ES-I3 (cell line): ENCODE measurements around the gene TMEM86A.
"Not testable (repeated sequence)": the region's sequence is repeated elsewhere in the genome, so short reads cannot be mapped to it uniquely, and the experiment has no call there.

Experiments used
- H3K36me3 ChIP-seq: 2 replicates; pipeline ENCODE4 v1.6.1; 2013; ENCODE audit warnings: mild to moderate bottlenecking, low read length, control low read depth, moderate library complexity; ENCODE audit not compliant: insufficient read depth
- H3K4me1 ChIP-seq: 2 replicates; pipeline ENCODE4 v1.6.1; 2013; ENCODE audit warnings: mild to moderate bottlenecking, control low read depth, low read length; ENCODE audit not compliant: insufficient read depth
- H3K9ac ChIP-seq: 2 replicates; pipeline ENCODE4 v1.6.1; 2013; ENCODE audit warnings: low read depth, mild to moderate bottlenecking, low read length, moderate library complexity
- H3K9me3 ChIP-seq: 2 replicates; pipeline ENCODE4 v1.6.1; 2013; ENCODE audit warnings: mild to moderate bottlenecking, low read length, moderate library complexity; ENCODE audit not compliant: control insufficient read depth, insufficient read depth

TMEM86A gene

GRCh38 chr11:18684267-18684666 is 14.3 kb upstream of the TMEM86A start:
- Histone ChIP-seq H3K36me3 (no peaks in the 10 kb centered on the region), H3K9ac (no peak overlapping the region), H3K9me3 (no peaks in the 10 kb centered on the region), H3K4me1 (no peaks in the 10 kb centered on the region)

DNA sequence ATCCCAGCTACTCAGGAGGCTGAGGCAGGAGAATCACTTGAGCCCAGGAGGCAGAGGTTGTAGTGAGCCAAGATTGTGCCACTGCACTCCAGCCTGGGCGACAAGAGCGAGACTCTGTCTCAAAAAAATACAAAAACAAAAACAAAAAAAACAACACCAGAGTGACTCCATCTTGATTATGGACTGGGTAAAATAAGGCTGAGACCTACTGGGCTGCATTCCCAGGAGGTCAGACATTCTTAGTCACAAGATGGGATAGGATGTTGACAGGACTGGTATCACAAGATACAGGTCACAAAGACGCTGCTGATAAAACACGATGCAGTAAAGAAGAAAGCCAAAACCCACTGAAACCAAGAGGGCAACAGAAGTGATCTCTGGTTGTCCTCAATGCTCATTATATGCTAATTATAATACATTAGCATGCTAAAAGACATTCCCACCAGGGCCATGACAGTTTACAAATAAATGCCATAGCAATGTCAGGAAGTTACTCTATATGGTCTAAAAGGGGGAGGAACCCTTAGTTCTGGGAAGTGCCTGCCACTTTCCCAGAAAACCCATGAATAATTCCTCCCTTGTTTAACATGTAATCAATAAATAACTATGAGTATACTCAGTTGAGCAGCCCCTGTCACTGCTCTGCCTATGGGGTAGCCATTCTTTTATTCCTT is 7.0 kb upstream of the TMEM86A start:
- not testable (repeated sequence) for H3K9ac ChIP-seq, H3K4me1 ChIP-seq, H3K36me3 ChIP-seq, H3K9me3 ChIP-seq

DNA sequence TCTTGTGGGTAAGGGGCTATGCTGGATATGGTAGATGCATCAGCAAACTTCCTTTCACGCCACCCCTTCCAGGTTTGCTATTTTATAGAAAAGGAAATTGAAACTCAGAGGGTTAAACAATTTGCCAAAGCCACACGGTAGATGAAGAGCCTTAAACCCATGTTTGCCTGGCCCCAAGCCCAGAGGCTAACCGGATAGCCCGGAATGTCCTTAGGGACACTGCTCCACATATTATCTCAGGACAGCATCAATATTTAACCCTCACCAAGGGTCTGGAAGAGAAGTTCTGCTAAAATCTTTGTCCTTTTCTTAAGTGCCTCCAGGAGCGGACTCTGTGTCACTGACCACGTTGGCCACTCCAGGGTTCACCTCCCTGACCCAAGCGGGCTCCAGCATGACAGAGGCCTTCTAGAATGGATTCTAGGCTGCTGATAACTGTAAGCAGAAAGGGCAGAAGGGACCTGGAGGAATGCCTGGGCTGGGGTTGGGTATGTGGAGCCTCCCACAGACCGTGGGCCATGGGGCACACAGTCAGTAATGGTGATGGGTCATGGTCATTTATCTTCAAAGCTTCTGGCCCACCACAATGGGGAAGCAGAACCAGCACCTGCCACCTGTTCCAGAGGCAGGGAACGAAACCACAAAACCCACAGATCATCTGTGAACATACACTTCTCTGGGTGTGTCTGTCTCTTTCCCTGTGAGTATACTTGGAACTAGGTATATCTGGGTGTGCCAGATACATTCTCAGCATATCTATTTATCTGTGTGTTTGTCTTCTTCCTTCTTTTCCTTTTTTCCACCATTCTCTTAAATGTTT is 5.4 kb upstream of the TMEM86A start:
- H3K4me1 ChIP-seq, result peaks cover 4% of the 10 kb centered on the region; the same call in 1 of the 2 replicates
- H3K9me3 ChIP-seq, result no peaks in the 10 kb centered on the region
- H3K9ac ChIP-seq, result no peak overlapping the region
- no peaks in the 10 kb centered on the region for H3K36me3 ChIP-seq

DNA sequence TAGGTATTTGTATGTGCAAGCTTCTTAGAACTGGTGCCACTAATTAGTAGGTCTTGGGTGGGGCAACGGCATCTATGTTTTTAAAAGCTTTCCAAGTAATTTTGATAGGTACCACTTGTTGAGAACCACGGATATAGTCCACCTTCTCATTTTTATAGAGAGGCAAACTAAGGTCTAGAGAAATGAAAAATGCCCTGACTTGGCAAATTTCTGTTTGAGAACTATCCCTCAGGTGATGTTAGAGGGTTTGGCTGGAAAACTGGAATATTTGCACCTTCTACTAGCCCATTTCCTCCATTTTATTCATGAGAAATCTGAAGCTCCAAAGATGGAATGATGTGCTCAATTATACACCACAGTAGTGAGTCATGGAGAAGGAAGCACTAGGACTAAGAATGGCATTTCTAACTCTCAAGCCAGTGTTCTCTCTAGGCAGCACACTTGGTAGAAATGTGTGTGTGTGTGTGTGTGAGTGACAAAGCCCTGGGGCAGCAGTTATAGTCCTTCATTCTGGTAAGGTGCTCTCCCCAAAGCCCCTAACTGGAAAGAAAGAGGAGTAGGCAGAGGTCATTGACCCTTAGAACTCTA is 1.8 kb upstream of the TMEM86A start:
- H3K9me3 ChIP-seq, result no peaks in the 10 kb centered on the region
- no peaks in the 10 kb centered on the region for H3K36me3 ChIP-seq
- H3K4me1 ChIP-seq, result peaks cover under 1% of the 10 kb centered on the region
- H3K9ac ChIP-seq, result no peak overlapping the region

GRCh38 chr11:18697576-18697975 is 1.0 kb upstream of the TMEM86A start:
- Histone ChIP-seq H3K9me3 (no peaks in the 10 kb centered on the region), H3K4me1 (no peaks in the 10 kb centered on the region; the same call in 1 of the 2 replicates), H3K9ac (no peak overlapping the region), H3K36me3 (no peaks in the 10 kb centered on the region)

GRCh38 chr11:18699269-18699596 is 654 bp downstream of the TMEM86A start:
- Histone ChIP-seq H3K36me3 (no peaks in the 10 kb centered on the region), H3K9ac (peak overlapping the region; percentile 35; the same call in 1 of the 2 replicates), H3K4me1 (no peaks in the 10 kb centered on the region; the same call in 1 of the 2 replicates), H3K9me3 (no peaks in the 10 kb centered on the region)

DNA sequence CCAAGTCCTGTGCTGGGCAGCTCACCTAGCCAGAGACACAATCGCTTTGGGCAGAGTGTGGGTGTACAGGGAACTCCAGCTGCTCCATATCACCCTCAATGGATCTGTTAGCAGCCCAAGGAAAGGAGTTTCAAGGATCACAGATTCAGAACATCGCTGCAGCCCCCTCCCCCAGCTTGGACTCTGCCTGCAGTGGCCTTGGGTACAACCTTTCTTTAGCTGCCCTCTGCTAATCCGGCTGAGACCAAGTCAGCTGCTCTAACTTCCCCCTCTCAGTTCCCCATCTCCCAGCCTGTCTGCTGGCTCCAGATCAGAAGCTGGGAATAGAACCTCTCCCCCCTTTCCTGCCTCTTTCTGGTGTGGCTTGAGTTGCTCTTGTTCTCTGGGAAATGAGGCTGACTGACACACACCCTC is 1.3 kb downstream of the TMEM86A start:
- Histone ChIP-seq H3K4me1 (no peaks in the 10 kb centered on the region; the same call in 1 of the 2 replicates), H3K9ac (peak overlapping the region; percentile 35; the same call in 1 of the 2 replicates), H3K36me3 (no peaks in the 10 kb centered on the region), H3K9me3 (no peaks in the 10 kb centered on the region)

GRCh38 chr11:18700375-18700774 is 1.8 kb downstream of the TMEM86A start:
- no peak overlapping the region for H3K9ac ChIP-seq
- no peaks in the 10 kb centered on the region for H3K36me3 ChIP-seq
- H3K4me1 ChIP-seq, result no peaks in the 10 kb centered on the region; the same call in 1 of the 2 replicates
- H3K9me3 ChIP-seq, result no peaks in the 10 kb centered on the region

- H3K4me1 ChIP-seq, result no peaks in the 10 kb centered on the region; the same call in 1 of the 2 replicates
- H3K9me3 ChIP-seq, result no peaks in the 10 kb centered on the region
- H3K36me3 ChIP-seq, result no peaks in the 10 kb centered on the region
- H3K9ac ChIP-seq, result no peak overlapping the region
Observed at GRCh38 chr11:18700872-18701271, 2.3 kb downstream of the TMEM86A start.

- Histone ChIP-seq H3K36me3 (no peaks in the 10 kb centered on the region), H3K9ac (no peak overlapping the region), H3K9me3 (no peaks in the 10 kb centered on the region), H3K4me1 (no peaks in the 10 kb centered on the region; the same call in 1 of the 2 replicates)
Observed at GRCh38 chr11:18701614-18702216, 3.1 kb downstream of the TMEM86A start.

- Histone ChIP-seq H3K4me1 (no peaks in the 10 kb centered on the region; the same call in 1 of the 2 replicates), H3K36me3 (no peaks in the 10 kb centered on the region)
Observed at GRCh38 chr11:18703001-18703763, 4.6 kb downstream of the TMEM86A start.

GRCh38 chr11:18704045-18704645 is 5.6 kb downstream of the TMEM86A start:
- Histone ChIP-seq H3K9me3 (no peaks in the 10 kb centered on the region), H3K9ac (no peak overlapping the region), H3K36me3 (no peaks in the 10 kb centered on the region), H3K4me1 (no peaks in the 10 kb centered on the region; the same call in 1 of the 2 replicates)

More at GRCh38 chr11:18703001-18703763, 4.6 kb downstream of the TMEM86A start:
- no peak overlapping the region for H3K9ac ChIP-seq
- H3K9me3 ChIP-seq, result no peaks in the 10 kb centered on the region

DNA sequence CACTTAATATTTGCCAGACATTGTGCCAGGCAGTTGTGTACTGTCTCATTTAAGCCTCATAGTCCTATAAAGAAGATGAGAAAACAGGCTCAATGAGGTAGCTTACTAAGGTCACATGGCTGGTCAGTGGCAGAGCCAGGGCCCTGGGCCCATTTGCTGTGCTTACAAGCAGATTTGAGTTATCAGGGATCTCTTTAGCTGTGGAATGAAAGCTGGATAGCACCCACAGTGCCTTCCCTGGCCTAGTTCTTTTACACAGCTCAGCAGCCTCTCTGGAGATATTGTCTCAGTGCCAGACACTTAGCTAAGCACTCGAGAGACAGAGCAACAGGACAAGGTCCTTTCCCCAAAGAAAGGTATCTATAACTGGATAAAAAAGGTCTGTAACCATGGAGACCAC is 6.1 kb downstream of the TMEM86A start:
- no peaks in the 10 kb centered on the region; the same call in 1 of the 2 replicates for H3K4me1 ChIP-seq
- H3K9ac ChIP-seq, result no peak overlapping the region
- H3K36me3 ChIP-seq, result no peaks in the 10 kb centered on the region
- no peaks in the 10 kb centered on the region for H3K9me3 ChIP-seq
